Right ventricle myocardium superior (tissue), 1 donor: ENCODE measurements around the gene TAF4. TPM values are rescaled to one million over a fixed set of nuclear protein-coding genes. Genes with fewer than 3 reads are reported as not detected.
"Not testable (repeated sequence)": the region's sequence is repeated elsewhere in the genome, so short reads cannot be mapped to it uniquely, and the experiment has no call there.

Source experiments
- ATAC-seq: fragments of 200-7000 bp; cut with Tn5 transposase; one replicate; pipeline ENCODE4 v1.9.1; 2020; ENCODE audit warnings: mild to moderate bottlenecking; ENCODE audit not compliant: poor library complexity
- DNase-seq: peaks from one replicate; pipeline ENCODE4 v3.0.0-alpha.2; 2020
- intact Hi-C: fragments of 100-400 bp; cut with DNase I; formaldehyde crosslinking; loops from one replicate; pipeline ENCODE4 v1.11.2; 2022
- total RNA-seq: library from RNA; stranded (reverse); fragmentation: NEBNext Ultra II Directional; extraction: Animal tissue kit (Norgen Biotek cat#: 25700); gene quantifications from one replicate; pipeline ENCODE4 v1.2.1, GENCODE V29; 2021
- donor health status: DM: no; HTN: yes; CAD: no; lungs with severe emphysema.

Gene TAF4
- total RNA-seq, 1 donor from 2014 or later, result 11.6 TPM

GRCh38 chr20:62001178-62001715 lies 64.4 kb downstream of the TAF4 start:
- DNase-seq (no peak), ATAC-seq (no peak)
- intact Hi-C loops, result no loop called here

GRCh38 chr20:61998343-61999121 lies 67.1 kb downstream of the TAF4 start:
- intact Hi-C loops, result no loop called here
- DNase-seq, result no peak
- no peak for ATAC-seq

- DNase-seq (no peak), ATAC-seq (no peak)
- intact Hi-C loops, result no loop called here
Observed at GRCh38 chr20:61997891-61998290, 67.8 kb downstream of the TAF4 start.

- ATAC-seq, result no peak
- no peak for DNase-seq
- intact Hi-C loops, result no loop called here
Observed at GRCh38 chr20:61997372-61997771, 68.3 kb downstream of the TAF4 start.

GRCh38 chr20:61994546-61994945 lies 71.1 kb downstream of the TAF4 start:
- ATAC-seq, result no peak
- DNase-seq, result no peak
- intact Hi-C loops, result no loop called here

GRCh38 chr20:61993058-61993457 lies 72.6 kb downstream of the TAF4 start:
- ATAC-seq (no peak), DNase-seq (no peak)
- intact Hi-C loops, result no loop called here

- DNase-seq (no peak), ATAC-seq (no peak)
- intact Hi-C loops, result no loop called here
Observed at GRCh38 chr20:61991476-61991875, 74.2 kb downstream of the TAF4 start.

GRCh38 chr20:61990484-61990883 lies 75.2 kb downstream of the TAF4 start:
- ATAC-seq, result no peak
- intact Hi-C loops, result no loop called here
- DNase-seq, result no peak

- DNase-seq, result peak; percentile 13
- no peak for ATAC-seq
- intact Hi-C loops, result no loop called here
Observed at GRCh38 chr20:61989741-61990140, 75.9 kb downstream of the TAF4 start.

GRCh38 chr20:61988665-61989064 lies 77.0 kb downstream of the TAF4 start:
- no peak for ATAC-seq
- intact Hi-C loops, result no loop called here
- peak; percentile 27 for DNase-seq

- intact Hi-C loops, result no loop called here
- ATAC-seq, result peak; percentile 73
- peak; percentile 43 for DNase-seq
Observed at GRCh38 chr20:61986762-61987321, 78.8 kb downstream of the TAF4 start.

- ATAC-seq, result no peak
- intact Hi-C loops, result no loop called here
- peak; percentile 35 for DNase-seq
Observed at GRCh38 chr20:61985096-61985495, 80.6 kb downstream of the TAF4 start.

- ATAC-seq, intact Hi-C loops: not testable (repeated sequence)
- DNase-seq, result peak; percentile 41
Observed at GRCh38 chr20:61984431-61984830, 81.2 kb downstream of the TAF4 start.

GRCh38 chr20:61983965-61984364 lies 81.7 kb downstream of the TAF4 start:
- DNase-seq (peak; percentile 23), ATAC-seq (no peak)
- intact Hi-C loops, result no loop called here

GRCh38 chr20:61982951-61983315 lies 82.7 kb downstream of the TAF4 start:
- ATAC-seq (no peak), DNase-seq (no peak)
- intact Hi-C loops, result no loop called here

- DNase-seq (peak; percentile 36), ATAC-seq (no peak)
- intact Hi-C loops, result no loop called here
Observed at GRCh38 chr20:61982191-61982950, 83.3 kb downstream of the TAF4 start.

GRCh38 chr20:61981691-61982090 lies 84.0 kb downstream of the TAF4 start:
- DNase-seq, result peak; percentile 2
- intact Hi-C loops, ATAC-seq: not testable (repeated sequence)

- DNase-seq (peak; percentile 71), ATAC-seq (peak; percentile 84)
- intact Hi-C loops, result no loop called here
Observed at GRCh38 chr20:61980647-61981583, 84.8 kb downstream of the TAF4 start.
